ENCODE results near the gene LIPE. TPM values are rescaled to one million over a fixed set of nuclear protein-coding genes. Genes with fewer than 3 reads are reported as not detected.

LIPE gene
- total RNA-seq, 4 donors from 2014 or later: 1,365 to 4,468 (median 1,601) TPM

DNA sequence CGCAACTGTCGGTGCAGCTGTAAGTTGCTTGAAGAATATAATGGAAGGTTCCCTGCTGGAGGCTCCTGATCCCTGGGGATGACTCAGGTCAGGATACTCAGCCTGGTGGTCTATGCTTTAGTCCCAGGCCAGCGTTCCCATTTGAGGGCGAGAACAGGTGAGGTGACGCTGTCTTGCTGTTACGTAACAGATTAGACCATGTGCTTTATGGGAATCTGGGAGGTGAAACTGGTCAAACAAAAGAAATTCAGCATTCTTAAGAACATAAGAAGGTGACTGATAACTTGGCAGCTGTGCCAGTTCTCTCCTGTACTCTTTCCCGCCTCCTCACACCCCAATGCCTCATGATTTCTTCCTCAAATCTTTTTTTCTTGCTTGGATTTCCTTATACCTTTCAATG, 15.6 kb upstream of the LIPE start, which contains the start of gene CXCL17:
CXCL17 (minus strand) TSS at position 114 of the 400 bp plus-strand sequence. CDS start 114 bp downstream, outside the sequence.
- TF ChIP-seq, protein P1, sequence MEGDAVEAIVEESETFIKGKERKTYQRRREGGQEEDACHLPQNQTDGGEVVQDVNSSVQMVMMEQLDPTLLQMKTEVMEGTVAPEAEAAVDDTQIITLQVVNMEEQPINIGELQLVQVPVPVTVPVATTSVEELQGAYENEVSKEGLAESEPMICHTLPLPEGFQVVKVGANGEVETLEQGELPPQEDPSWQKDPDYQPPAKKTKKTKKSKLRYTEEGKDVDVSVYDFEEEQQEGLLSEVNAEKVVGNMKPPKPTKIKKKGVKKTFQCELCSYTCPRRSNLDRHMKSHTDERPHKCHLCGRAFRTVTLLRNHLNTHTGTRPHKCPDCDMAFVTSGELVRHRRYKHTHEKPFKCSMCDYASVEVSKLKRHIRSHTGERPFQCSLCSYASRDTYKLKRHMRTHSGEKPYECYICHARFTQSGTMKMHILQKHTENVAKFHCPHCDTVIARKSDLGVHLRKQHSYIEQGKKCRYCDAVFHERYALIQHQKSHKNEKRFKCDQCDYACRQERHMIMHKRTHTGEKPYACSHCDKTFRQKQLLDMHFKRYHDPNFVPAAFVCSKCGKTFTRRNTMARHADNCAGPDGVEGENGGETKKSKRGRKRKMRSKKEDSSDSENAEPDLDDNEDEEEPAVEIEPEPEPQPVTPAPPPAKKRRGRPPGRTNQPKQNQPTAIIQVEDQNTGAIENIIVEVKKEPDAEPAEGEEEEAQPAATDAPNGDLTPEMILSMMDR (IDR thresholded peaks at IDR 0.05; ENCODE audit: low read depth): no peak

DNA sequence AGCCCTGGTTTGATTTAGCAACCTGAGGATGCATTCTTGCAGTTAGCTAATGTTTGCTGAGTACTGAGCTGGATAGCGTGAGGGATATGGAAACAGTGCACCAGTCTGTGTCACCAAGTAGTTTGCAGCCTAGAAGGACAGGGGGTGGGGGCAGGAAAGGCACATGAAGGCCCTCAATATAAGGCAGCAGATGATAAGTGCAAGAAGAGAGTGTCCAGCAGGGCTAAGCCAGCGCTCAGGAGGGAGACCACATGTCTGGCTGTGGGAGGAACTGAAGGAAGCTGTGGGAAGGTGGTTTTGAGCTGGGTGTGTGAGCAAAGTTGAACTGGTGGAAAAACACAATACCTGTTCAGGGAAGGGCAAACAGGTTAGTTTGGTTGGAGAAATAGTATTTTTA, 13.9 kb upstream of the LIPE start:
- TF ChIP-seq, protein P1 (IDR thresholded peaks at IDR 0.05; ENCODE audit: low read depth): no peak

DNA sequence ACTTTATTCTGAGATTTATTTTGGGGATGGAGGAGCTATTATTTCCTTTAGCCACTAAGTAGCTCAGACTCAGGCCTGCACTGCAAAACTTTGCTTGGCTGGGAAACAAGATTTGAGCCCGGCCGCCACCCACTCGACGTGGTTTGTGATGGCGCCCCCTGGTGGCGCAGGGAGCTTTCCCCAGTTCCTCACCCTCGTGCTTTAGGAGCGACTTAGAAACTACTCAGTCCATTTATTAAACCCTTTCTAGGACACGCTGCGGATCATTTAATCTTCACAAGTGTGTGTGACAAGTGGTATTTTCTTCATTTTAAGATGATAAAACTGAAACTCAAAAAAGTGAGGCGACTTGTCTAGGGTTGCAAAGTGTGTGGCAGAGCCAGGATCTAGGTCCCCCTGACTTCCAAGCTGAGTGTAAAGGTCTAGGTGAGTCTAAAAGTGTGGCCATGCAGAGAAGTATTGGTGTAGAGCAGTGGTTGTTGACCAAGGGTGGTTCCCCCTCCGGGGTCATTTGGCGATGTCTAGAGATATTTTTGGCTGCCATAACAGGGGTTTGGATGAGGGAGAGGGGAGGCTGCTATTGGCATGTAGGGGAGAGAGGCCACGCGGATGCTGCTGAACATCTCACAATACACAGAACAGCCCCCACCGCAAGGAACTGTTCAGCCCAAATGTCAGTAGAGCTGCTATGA, 13.3 kb upstream of the LIPE start:
- TF ChIP-seq, protein P1 (IDR thresholded peaks at IDR 0.05; ENCODE audit: low read depth): no peak

DNA sequence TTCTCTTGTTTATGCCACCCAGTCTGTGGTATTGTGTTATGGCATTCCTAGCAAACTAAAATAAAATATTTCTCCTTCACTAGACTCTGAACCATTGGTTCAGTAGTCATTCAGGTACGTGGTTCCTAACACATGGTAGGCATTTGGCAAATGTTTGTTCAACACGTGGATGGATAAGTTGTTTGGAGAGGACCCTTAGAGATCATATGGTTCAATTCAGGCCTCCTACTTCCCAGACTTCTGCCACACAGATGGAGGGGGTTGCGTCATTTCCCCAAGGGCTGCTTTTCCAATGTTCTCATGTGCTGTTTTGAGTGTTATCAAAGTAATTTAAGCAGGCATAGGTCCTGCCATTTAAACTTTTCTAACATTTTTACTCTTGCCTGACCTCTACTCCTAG, 8.8 kb upstream of the LIPE start:
- TF ChIP-seq, protein P1 (IDR thresholded peaks at IDR 0.05; ENCODE audit: low read depth): no peak

DNA sequence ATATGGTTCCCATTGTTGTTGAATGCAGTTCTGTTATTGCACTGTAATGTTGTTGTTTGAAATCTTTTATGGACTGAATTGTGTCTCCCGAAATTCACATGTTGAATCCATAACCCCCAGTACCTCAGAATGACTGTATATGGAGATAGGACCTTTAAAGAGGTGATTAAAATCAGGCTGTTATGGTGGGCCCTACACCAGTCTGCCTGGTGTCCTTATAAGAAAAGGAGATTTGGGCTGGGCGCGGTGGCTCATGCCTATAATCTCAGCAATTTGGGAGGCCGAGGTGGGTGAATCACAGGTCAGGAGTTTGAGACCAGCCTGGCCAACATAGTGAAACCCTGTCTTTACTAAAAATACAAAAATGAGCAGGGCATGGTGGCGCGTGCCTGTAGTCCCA, 8.1 kb upstream of the LIPE start:
- TF ChIP-seq, protein P1 (IDR thresholded peaks at IDR 0.05; ENCODE audit: low read depth): no peak

DNA sequence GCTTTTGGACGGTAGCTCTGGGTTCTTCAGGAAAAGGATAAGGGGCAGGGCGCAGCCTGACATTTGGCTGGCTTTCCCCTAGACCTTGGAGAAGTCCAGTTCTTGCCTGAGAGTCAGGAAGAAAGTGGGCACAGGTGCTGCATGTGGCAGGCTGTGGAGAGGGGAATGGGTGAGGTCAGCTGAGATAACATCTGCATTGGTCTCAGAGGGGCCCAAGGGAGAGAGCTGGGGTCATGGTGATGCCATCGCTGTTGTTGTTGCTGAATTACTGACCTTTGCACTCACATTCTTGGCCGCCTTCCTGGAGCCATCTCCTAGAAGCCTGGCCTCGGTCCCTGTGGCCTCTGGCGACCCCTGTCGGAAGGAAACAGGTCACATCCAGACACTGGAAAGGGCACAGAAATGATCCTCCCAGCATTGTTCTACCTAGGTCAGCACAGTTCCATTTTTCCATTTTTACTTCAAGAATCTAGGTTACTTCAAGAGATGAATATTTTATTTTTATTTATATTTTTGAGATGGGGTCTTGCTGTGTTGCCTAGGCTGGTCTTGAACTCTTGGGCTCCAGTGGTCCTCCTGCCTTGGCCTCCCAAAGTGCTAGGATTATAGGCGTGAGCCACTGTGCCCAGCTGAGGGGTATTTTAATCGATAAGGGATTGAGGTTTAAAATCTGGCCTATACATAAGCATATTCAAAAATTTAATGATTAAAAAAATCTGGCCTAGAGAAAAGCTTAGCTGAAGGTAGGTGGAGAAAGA, 6.5 kb upstream of the LIPE start:
- TF ChIP-seq, protein P1 (IDR thresholded peaks at IDR 0.05; ENCODE audit: low read depth): no peak

DNA sequence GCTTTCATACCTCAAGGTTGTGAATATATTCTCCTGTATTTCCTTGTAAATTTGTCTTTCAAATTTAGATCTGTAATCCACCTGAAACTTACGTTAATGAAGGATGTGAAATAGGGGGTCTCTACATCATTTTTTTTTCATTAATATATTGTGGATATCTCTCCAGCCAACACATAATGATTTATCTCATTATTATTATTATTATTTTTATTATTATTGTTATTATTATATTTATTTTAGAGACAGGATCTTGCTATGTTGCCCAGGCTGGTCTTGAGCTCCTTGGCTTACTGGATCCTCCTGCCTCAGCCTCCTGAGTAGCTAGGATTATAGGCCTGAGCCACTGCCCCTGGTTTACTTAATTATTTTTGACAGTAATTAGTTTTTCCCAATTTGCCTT, 4.3 kb upstream of the LIPE start:
- TF ChIP-seq, protein P1 (IDR thresholded peaks at IDR 0.05; ENCODE audit: low read depth): no peak

All from subcutaneous adipose tissue (tissue), 4 donors.